ENCODE results near the gene EIF4E3. TPM values are rescaled to one million over a fixed set of nuclear protein-coding genes. Genes with fewer than 3 reads are reported as not detected.

The EIF4E3 gene
- total RNA-seq, 4 donors from 2014 or later, result 12.4 to 52.2 (median 23.0) TPM

- intact Hi-C loops (cut with DNase I; ENCODE audit: low total_unique reads), result no loop called here
- no peaks in the 10 kb centered on the region for H3K36me3 ChIP-seq
- no peak for DNase-seq
- H3K27ac ChIP-seq, result no peak overlapping the region
- no peaks in the 10 kb centered on the region for H3K4me1 ChIP-seq
- H3K4me3 ChIP-seq, result no peak overlapping the region
- no peaks in the 10 kb centered on the region for H3K27me3 ChIP-seq
- TF ChIP-seq POLR2A (IDR thresholded peaks at IDR 0.05) (no peak), CTCF (IDR thresholded peaks at IDR 0.05) (no peak)
- H3K9me3 ChIP-seq, result no peaks in the 10 kb centered on the region
Observed at GRCh38 chr3:71676931-71677330, 48.3 kb downstream of the EIF4E3 start.

- H3K36me3 ChIP-seq, result no peaks in the 10 kb centered on the region
- no peak for TF ChIP-seq POLR2A (IDR thresholded peaks at IDR 0.05)
- TF ChIP-seq CTCF (IDR thresholded peaks at IDR 0.05), result no peak
- no peaks in the 10 kb centered on the region for H3K9me3 ChIP-seq
- H3K27me3 ChIP-seq, result no peaks in the 10 kb centered on the region
- no peak overlapping the region for H3K27ac ChIP-seq
- intact Hi-C loops (cut with DNase I; ENCODE audit: low total_unique reads), result no loop called here
- H3K4me3 ChIP-seq, result no peak overlapping the region
- DNase-seq, result no peak
- H3K4me1 ChIP-seq, result no peaks in the 10 kb centered on the region
Observed at GRCh38 chr3:71673486-71673885, 51.7 kb downstream of the EIF4E3 start.

GRCh38 chr3:71672807-71673206 is 52.4 kb downstream of the EIF4E3 start:
- H3K27ac ChIP-seq, result no peak overlapping the region
- H3K36me3 ChIP-seq, result no peaks in the 10 kb centered on the region
- no peak for DNase-seq
- no peaks in the 10 kb centered on the region for H3K9me3 ChIP-seq
- no peak overlapping the region for H3K4me3 ChIP-seq
- TF ChIP-seq CTCF (IDR thresholded peaks at IDR 0.05) (no peak), POLR2A (IDR thresholded peaks at IDR 0.05) (no peak)
- intact Hi-C loops (cut with DNase I; ENCODE audit: low total_unique reads), result no loop called here
- H3K4me1 ChIP-seq, result no peaks in the 10 kb centered on the region
- H3K27me3 ChIP-seq, result no peaks in the 10 kb centered on the region

GRCh38 chr3:71672340-71672739 is 52.9 kb downstream of the EIF4E3 start:
- TF ChIP-seq CTCF (IDR thresholded peaks at IDR 0.05) (no peak), POLR2A (IDR thresholded peaks at IDR 0.05) (no peak)
- intact Hi-C loops (cut with DNase I; ENCODE audit: low total_unique reads), result no loop called here
- Histone ChIP-seq H3K4me1 (no peaks in the 10 kb centered on the region), H3K27me3 (no peaks in the 10 kb centered on the region), H3K4me3 (no peak overlapping the region), H3K9me3 (no peaks in the 10 kb centered on the region), H3K36me3 (no peaks in the 10 kb centered on the region), H3K27ac (no peak overlapping the region)
- no peak for DNase-seq

GRCh38 chr3:71671216-71671845 is 53.9 kb downstream of the EIF4E3 start:
- Histone ChIP-seq H3K27me3 (no peaks in the 10 kb centered on the region), H3K27ac (no peak overlapping the region), H3K4me1 (no peaks in the 10 kb centered on the region), H3K36me3 (no peaks in the 10 kb centered on the region), H3K4me3 (no peak overlapping the region), H3K9me3 (no peaks in the 10 kb centered on the region)
- intact Hi-C loops (cut with DNase I; ENCODE audit: low total_unique reads), result no loop called here
- DNase-seq, result no peak
- no peak for TF ChIP-seq CTCF (IDR thresholded peaks at IDR 0.05)
- no peak for TF ChIP-seq POLR2A (IDR thresholded peaks at IDR 0.05)

All from uterus (tissue), 4 donors.